IMR-90 (cell line): ENCODE data around the gene CD99L2.

Experiments used
- TF ChIP-seq, protein P1 (sequence below): conservative IDR thresholded peaks from 2 replicates; pipeline ENCODE4 v1.5.1; 2012; ENCODE audit warnings: mild to moderate bottlenecking, low read depth, low read length, improper control_type of control experiment
- TF ChIP-seq, protein P2 (sequence below): fragments of 150-350 bp; IDR thresholded peaks from 2 replicates; pipeline ENCODE4 v1.6.1; 2017; ENCODE audit warnings: mild to moderate bottlenecking, antibody characterized with exemption, low read length, low read depth

DNA sequence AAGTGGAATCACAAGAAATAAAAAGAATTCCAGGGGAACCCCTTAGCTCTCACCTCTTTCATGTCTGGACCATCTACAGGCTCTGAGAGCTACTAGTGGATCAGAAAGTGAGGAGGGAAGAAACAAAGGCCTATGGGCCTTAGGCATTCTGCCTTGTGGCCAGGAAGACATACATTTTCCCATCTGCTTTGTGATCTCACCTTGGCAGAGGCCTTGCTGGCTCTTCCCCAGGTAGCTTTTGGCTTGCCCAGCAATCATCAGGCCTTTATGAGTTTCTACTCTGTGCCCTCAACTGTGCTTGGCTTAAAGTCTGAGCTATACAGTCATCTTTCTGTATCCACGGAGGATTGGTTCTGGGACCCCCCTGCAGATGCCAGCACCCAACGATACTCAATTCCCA, 28.3 kb upstream of the CD99L2 start:
- TF ChIP-seq, protein P1, sequence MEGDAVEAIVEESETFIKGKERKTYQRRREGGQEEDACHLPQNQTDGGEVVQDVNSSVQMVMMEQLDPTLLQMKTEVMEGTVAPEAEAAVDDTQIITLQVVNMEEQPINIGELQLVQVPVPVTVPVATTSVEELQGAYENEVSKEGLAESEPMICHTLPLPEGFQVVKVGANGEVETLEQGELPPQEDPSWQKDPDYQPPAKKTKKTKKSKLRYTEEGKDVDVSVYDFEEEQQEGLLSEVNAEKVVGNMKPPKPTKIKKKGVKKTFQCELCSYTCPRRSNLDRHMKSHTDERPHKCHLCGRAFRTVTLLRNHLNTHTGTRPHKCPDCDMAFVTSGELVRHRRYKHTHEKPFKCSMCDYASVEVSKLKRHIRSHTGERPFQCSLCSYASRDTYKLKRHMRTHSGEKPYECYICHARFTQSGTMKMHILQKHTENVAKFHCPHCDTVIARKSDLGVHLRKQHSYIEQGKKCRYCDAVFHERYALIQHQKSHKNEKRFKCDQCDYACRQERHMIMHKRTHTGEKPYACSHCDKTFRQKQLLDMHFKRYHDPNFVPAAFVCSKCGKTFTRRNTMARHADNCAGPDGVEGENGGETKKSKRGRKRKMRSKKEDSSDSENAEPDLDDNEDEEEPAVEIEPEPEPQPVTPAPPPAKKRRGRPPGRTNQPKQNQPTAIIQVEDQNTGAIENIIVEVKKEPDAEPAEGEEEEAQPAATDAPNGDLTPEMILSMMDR = no peak
- TF ChIP-seq, protein P2, sequence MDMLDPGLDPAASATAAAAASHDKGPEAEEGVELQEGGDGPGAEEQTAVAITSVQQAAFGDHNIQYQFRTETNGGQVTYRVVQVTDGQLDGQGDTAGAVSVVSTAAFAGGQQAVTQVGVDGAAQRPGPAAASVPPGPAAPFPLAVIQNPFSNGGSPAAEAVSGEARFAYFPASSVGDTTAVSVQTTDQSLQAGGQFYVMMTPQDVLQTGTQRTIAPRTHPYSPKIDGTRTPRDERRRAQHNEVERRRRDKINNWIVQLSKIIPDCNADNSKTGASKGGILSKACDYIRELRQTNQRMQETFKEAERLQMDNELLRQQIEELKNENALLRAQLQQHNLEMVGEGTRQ = no peak
